ENCODE data around the gene FOSB. TPM values are rescaled to one million over a fixed set of nuclear protein-coding genes. Genes with fewer than 3 reads are reported as not detected.

Gene FOSB
- total and polyA plus RNA-seq, 9 of the 15 experiments (the other 6 are each of a cell fraction or from before 2014, with no cell fraction given), result 0.11 to 2.7 (median 0.73) TPM

DNA sequence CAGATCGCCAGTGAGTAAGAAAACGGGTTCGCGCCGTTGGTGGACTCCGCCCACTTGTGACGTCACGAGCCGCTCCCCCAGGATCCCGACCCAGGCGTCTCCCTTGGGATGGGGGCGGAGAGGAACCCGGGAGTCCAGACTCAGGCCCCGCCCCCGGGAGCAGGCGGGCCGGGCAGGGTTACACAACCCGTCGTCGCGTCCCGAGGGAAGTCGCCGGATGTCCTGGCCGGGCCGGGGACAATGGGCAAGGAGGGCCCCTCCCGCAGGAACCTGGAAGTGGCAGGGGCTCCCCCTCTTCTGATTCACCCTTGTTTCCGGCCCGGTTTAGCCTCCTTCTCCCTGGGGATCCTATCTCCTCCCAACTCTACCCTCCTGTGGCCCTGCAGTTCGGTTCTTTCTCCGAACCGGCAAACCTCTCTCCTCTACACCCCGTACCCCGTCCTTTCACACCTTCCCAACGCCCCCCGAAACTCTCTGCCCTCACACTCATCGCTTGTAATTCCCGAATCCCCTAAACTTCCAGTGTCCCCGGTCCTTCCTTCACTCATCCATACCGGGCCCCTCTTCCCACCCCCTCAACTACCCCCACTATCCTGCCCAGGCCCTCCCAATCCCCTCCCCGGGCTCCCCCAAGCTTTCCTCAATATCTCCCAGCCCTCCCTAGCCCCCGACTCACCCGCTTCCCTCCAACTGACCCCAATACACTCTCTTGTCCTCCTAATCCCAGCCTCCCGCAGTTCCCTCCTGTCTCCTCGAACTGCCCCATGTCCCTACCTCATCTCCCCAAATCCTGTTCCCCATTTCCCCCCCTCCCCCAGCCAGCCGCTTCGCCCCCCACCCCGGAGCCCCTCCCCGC, 24.1 kb upstream of the FOSB start (continued):
- TF ChIP-seq ZNF696 (CRISPR knock-in tag; conservative IDR thresholded peaks at IDR 0.05), result no peak
- TF ChIP-seq TAF9B (IDR thresholded peaks at IDR 0.05; ENCODE audit: partially characterized antibody), result no peak
- TF ChIP-seq KAT8 (IDR thresholded peaks at IDR 0.05; ENCODE audit: low read depth), result no peak
- no peak for TF ChIP-seq PRPF4 (IDR thresholded peaks at IDR 0.05; ENCODE audit: insufficient read depth, low read depth, low read length, poor library complexity, severe bottlenecking)
- TF ChIP-seq FOSL1 (tag; conservative IDR thresholded peaks at IDR 0.05), result peak; percentile 82
- TF ChIP-seq MXD1 (CRISPR knock-in tag; IDR thresholded peaks at IDR 0.05; ENCODE audit: borderline replicate concordance, poor library complexity, severe bottlenecking), result no peak
- no peak for TF ChIP-seq SP2 (IDR thresholded peaks at IDR 0.05; ENCODE audit: extremely low read depth, low read depth, low read length, poor library complexity, severe bottlenecking)
- TF ChIP-seq ARNT (IDR thresholded peaks at IDR 0.05), result peak; percentile 68 to 75; a peak in 2 of 4 replicates
- no peak for TF ChIP-seq U2AF1 (optimal IDR thresholded peaks at IDR 0.05; ENCODE audit: low read depth, low read length)
- no peak for TF ChIP-seq BDP1 (IDR thresholded peaks at IDR 0.05; ENCODE audit: insufficient read depth, insufficient read length)
- no peak for TF ChIP-seq ZNF707 (CRISPR knock-in tag; conservative IDR thresholded peaks at IDR 0.05)
- TF ChIP-seq, protein P1, sequence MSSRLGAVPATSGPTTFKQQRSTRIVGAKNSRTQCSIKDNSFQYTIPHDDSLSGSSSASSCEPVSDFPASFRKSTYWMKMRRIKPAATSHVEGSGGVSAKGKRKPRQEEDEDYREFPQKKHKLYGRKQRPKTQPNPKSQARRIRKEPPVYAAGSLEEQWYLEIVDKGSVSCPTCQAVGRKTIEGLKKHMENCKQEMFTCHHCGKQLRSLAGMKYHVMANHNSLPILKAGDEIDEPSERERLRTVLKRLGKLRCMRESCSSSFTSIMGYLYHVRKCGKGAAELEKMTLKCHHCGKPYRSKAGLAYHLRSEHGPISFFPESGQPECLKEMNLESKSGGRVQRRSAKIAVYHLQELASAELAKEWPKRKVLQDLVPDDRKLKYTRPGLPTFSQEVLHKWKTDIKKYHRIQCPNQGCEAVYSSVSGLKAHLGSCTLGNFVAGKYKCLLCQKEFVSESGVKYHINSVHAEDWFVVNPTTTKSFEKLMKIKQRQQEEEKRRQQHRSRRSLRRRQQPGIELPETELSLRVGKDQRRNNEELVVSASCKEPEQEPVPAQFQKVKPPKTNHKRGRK (tag; IDR thresholded peaks at IDR 0.05), result no peak
- TF ChIP-seq FOXJ3 (CRISPR knock-in tag; IDR thresholded peaks at IDR 0.05), result no peak
- TF ChIP-seq, protein P2, sequence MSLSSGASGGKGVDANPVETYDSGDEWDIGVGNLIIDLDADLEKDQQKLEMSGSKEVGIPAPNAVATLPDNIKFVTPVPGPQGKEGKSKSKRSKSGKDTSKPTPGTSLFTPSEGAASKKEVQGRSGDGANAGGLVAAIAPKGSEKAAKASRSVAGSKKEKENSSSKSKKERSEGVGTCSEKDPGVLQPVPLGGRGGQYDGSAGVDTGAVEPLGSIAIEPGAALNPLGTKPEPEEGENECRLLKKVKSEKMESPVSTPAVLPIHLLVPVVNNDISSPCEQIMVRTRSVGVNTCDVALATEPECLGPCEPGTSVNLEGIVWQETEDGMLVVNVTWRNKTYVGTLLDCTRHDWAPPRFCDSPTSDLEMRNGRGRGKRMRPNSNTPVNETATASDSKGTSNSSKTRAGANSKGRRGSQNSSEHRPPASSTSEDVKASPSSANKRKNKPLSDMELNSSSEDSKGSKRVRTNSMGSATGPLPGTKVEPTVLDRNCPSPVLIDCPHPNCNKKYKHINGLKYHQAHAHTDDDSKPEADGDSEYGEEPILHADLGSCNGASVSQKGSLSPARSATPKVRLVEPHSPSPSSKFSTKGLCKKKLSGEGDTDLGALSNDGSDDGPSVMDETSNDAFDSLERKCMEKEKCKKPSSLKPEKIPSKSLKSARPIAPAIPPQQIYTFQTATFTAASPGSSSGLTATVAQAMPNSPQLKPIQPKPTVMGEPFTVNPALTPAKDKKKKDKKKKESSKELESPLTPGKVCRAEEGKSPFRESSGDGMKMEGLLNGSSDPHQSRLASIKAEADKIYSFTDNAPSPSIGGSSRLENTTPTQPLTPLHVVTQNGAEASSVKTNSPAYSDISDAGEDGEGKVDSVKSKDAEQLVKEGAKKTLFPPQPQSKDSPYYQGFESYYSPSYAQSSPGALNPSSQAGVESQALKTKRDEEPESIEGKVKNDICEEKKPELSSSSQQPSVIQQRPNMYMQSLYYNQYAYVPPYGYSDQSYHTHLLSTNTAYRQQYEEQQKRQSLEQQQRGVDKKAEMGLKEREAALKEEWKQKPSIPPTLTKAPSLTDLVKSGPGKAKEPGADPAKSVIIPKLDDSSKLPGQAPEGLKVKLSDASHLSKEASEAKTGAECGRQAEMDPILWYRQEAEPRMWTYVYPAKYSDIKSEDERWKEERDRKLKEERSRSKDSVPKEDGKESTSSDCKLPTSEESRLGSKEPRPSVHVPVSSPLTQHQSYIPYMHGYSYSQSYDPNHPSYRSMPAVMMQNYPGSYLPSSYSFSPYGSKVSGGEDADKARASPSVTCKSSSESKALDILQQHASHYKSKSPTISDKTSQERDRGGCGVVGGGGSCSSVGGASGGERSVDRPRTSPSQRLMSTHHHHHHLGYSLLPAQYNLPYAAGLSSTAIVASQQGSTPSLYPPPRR (CRISPR knock-in tag; IDR thresholded peaks at IDR 0.05; ENCODE audit: borderline replicate concordance), result no peak
- no peak for TF ChIP-seq CLOCK (CRISPR knock-in tag; IDR thresholded peaks at IDR 0.05; ENCODE audit: borderline replicate concordance)
- TF ChIP-seq SMARCC2 (IDR thresholded peaks at IDR 0.05; ENCODE audit: low read depth), result no peak
- TF ChIP-seq ZNF584 (CRISPR knock-in tag; IDR thresholded peaks at IDR 0.05; ENCODE audit: low read depth), result no peak
